ENCODE results near the gene SLC7A8.

DNA sequence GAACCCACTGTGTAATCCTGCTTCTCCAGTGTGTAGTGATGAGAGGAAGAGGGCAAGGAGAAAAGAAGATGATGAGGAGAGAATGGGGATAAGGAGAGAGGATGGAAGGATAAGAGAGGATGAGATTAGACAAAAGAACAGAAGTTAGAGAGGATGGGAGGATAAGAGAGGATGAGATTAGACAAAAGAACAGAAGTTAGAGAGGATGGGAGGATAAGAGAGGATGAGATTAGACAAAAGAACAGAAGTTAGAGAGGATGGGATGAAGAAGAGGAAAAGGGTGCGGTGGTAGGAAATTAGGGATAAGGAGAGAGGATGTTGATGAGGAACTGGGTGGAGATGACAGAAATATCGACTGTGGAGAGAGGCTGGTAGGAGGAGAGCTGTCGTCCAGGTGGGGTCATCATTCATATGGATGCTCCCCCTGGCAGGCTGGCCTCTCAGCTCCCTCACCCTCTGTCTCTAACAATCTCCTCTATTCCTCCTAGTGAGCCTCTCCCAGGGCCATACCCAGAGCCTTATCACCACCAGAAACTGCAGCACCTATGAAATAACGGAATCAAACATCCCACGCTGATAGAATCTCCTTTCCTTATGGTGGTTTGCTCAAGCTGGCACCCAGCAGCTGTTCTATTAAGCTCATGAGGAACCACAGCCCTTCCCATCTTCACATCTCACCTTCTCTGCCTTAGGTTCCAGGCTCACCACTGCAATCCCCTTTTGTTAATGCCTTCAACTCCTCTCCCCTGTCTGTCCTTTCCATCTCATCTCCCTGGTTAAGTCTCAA is 72.7 kb downstream of the SLC7A8 start:
- TF ChIP-seq CTCF (IDR thresholded peaks at IDR 0.05) (no peak), POLR2A (IDR thresholded peaks at IDR 0.05) (no peak), EP300 (IDR thresholded peaks at IDR 0.05) (no peak)

All from tibial nerve (tissue), 4 donors.